CD4-positive, alpha-beta T cell treated with Interleukin-17A for 4 hours (primary cell): ENCODE results near the gene CTSS.
"Not testable (repeated sequence)": the region's sequence is repeated elsewhere in the genome, so short reads cannot be mapped to it uniquely, and the experiment has no call there.

ENCODE experiments used
- DNase-seq: peaks from one replicate; pipeline ENCODE4 v3.0.0-alpha.2; 2020; ENCODE audit warnings: mixed read lengths

The CTSS gene

DNA sequence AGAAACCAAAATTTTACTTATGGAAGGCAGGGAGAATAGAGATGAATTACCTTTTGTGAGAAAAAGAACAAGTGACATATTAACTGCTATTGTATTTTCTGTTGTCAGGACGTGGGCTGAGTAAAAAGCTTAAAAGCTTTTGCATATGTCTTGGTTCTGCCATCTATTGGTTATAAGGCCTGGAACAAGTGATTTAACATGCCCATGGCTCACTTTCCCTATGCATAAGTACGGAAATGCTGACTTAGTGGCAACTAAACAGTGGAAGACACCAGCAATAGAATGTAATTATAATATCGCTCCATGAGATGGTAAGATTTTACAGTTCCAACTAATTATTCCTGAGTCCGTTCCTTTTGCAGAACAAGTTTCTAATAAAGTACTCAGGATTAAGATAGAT, 6.7 kb upstream of the CTSS start:
- DNase-seq, result no peak

DNA sequence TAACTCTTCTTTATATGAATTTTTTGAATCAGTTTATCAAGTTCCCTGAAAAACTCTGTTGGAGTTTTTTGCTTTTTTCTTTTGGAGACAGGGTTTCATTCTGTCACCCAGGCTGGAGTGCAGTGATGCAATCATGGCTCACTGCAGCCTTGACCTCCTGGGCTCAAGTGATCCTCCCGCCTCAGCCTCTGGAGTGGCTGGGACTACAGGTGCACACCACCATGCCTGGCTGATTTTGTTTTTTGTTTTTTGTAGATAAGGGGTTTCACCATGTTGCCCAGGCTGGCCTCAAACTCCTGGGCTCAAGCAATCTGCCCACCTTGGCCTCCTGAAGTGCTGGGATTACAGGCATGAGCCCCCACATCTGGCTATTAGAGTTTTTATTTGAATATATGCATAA, 2.1 kb upstream of the CTSS start:
- not testable (repeated sequence) for DNase-seq

DNA sequence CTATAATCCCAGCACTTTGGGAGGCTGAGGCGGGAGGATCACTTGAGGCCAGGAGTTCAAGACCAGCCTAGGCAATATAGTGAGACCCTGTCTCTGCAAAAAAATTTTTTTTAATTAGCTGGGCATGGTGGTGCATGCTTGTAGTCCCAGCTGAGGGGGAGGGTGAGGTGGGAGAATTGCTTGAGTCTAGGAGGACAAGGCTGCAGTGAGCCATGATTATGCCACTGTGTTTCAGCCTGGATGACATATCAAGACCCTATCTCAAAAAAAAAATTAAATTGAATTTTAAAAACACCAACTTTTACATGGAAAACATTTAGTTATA, 361 bp upstream of the CTSS start:
- DNase-seq, result peak; percentile 3

DNA sequence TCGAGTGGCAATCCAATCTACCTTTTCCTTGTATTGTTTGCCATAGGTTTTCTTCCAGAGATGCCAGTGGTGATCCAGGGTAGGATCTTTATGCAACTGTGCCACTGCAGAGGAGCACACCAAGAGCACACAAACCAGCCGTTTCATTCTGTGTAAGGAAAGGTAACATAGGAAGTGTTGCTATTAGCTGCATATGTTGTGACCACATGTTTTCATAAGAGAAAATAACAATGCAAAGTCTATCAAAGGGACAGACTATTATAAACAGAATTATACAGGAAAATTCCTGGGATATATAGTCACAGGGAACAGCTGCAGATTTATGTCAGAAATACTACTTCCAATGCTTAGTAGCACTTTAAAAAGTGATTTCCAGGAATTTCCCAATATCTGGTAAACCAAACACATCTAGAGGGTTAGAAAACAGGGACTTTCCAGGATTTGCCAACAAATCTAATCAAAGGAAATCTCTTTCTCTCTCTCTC, 919 bp downstream of the CTSS start:
- peak; percentile 6 for DNase-seq

DNA sequence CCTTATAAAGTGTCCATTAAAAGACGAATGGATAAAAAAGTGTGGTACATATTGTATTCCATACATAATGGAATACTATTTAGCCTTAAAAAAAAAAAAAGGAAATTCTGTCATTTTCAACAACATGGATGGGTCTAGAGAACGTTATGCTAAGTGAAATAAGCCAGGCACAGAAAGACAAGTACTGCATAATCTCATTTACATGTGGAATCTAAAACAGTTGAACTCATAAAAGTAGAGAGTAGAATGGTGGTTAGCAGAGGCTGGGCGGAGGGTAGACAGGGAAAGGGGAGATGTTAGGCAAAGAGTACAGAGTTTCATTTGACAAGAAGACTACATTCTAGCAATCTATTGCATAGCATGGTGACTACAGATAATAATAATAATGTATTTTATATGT, 2.6 kb downstream of the CTSS start:
- DNase-seq, result no peak

DNA sequence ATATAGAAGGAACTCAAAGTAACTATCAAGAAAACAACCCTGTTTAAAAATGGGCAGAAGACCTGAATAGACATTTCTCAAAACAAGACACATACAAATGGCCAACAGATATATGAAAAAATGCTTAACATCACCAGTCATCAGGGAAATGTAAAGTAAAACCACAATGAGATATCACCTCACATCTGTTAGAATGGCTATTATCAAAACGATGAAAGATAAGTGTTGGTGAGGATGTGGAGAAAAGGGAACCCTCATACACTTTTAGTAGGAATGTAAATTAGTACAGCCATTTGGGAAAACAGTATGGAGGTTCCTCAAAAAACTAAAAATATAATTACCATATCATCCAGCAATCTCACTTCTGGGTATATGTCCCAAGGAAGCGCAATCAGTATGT, 3.0 kb downstream of the CTSS start:
- no peak for DNase-seq

DNA sequence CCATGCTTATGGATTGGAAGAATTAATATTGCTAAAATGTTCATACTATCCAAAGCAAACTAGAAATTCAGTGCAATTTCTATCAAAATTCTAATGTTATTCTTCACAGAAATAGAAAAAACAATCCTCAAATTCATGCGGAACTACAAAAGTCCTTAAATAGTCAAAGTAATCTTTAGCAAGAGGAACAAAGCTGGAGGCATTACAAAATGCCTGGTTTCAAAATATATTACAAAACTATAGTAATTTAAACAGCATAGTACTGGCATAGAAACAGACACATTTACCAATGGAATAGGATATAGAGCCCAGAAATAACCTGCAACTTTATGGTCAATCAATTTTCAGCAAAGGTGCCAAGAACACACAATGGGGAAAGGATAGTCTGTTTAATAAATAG, 3.8 kb downstream of the CTSS start:
- DNase-seq, result no peak

- DNase-seq, result no peak
Measured at GRCh38 chr1:150760013-150760412, 5.6 kb downstream of the CTSS start.

DNA sequence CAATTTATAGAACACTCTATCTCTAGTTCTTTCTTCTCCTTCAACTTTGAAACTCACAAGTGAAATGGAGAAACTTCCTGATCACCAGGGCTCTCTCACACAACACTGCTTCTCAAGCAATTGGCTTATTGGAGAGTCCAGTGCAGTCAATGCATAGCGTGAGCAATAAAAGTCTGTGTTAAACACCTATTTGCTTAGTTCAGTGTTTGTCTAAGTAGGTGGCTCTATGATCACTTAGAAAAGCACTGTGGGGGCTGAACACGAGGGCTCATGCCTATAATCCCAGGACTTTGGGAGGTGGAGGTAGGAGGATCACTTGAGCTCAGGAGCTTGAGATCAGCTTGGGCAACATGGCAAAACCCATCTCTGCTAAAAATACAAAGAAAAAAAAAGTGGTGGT, 12.2 kb downstream of the CTSS start:
- no peak for DNase-seq

- no peak for DNase-seq
Measured at GRCh38 chr1:150751443-150751842, 14.1 kb downstream of the CTSS start.

DNA sequence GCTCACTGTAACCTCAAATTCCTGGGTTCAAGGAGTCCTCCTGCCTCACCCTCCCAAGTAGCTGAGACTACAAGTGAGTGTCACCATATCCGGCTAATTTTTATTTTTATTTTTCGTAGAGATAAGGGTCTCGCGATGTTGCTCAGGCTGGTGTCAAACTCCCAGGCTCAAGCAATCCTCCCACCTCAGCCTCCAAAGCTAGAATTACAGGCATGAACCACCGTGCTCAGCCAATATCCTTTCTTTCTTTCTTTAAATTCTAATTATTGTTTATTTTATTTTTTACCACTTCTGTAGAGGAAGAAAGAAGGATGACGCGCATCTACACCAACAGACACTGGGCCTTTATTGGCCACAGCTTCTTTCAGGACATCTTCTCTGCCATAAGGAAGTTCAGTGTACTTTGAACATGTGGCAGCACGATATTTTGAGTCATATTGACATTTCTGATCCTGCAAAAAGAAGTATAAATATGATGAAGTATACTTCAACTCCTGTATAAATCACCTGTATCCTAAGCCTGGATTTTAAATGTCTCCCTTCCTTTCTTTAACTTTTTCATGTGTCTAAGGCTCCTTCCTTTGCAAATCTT, 15.8 kb downstream of the CTSS start:
- no peak for DNase-seq

- no peak for DNase-seq
Measured at GRCh38 chr1:150748878-150749719, 16.5 kb downstream of the CTSS start.

DNA sequence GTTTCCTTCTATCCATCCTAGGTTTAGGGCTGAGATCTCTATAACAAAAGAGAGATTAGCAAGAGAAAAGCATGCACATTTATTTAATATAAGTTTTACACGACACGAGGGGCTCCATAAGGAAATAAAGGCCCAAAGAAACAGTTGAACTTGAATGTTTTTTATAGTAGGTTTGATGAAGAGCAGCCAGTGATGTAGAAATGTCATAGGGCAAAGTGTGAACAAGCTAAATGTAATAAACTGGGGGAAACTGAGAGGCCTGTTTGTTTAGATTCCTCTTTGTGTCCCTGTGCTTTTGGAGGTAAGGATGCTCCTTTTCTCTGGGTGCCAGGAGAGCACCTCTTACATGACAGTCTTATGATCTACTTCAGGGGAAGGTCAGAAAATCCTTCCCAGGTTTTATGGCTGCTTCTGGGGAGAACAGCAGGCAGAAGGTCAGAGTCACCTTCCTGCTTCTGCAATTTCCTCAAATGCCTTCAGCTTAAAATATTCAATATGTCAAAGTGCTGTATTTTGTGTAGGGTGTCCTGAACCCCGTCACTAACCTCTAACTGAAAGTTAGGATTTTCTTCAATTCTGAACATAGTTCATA, 35.4 kb downstream of the CTSS start:
- no peak for DNase-seq

- no peak for DNase-seq
Measured at GRCh38 chr1:150724336-150724735, 41.2 kb downstream of the CTSS start.

DNA sequence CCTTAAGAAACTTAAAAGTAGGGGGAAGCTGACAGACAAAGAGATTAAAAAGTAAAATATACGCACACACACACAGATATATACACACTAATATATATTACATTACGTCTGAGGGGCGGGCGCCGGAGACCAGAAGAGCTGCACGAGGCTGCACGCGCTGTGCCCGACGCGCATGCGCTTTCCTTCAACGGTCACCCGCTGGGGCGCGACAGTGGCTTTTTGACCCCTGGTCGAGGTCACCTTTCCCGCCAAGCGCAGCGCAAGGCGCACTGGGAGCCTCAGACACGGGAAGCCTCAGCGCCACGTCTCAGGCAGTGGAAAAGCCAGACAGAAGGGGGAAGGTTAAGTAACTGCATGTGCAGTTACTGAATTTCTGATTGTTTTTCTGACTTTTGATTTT, 44.9 kb downstream of the CTSS start, which contains the start of gene HORMAD1:
Gene HORMAD1 (minus strand): TSS at position 193 of the 400 bp plus-strand sequence. CDS start 1,390 bp downstream, outside the sequence.
- DNase-seq, result no peak

- DNase-seq, result no peak
Measured at GRCh38 chr1:150720098-150720497, 45.5 kb downstream of the CTSS start.

DNA sequence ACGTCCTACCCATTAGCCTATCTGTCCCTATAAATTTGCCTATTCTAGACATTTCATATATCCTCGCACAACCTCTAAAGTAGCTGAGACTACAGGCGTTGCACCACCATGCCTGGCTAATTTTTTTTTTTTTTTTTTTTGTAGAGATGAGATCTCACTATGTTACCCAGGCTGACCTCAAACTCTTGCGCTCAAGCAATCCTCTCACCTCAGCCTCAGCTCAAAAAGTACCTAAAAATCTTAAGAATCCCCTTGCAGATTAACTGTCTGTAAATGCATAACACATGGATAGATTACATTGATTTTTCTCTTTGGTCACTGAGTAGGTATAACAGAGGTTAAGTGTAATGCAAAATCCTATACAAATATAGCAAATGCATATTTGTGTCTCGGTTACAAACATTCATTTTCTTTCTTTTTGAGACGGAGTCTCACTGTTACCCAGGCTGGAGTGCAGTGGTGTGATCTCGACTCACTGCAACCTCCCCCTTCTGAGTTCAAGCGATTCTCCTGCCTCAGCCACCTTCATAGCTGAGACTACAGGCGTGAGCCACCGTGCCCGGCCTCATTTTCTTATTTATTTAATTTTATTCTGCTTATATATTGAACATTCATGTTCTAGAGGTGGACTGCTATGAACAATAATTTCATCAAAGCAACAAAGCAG, 47.2 kb downstream of the CTSS start:
- no peak for DNase-seq

- not testable (repeated sequence) for DNase-seq
Measured at GRCh38 chr1:150709031-150709430, 56.5 kb downstream of the CTSS start.

GRCh38 chr1:150708595-150708994, 57.0 kb downstream of the CTSS start:
- DNase-seq, result no peak

DNA sequence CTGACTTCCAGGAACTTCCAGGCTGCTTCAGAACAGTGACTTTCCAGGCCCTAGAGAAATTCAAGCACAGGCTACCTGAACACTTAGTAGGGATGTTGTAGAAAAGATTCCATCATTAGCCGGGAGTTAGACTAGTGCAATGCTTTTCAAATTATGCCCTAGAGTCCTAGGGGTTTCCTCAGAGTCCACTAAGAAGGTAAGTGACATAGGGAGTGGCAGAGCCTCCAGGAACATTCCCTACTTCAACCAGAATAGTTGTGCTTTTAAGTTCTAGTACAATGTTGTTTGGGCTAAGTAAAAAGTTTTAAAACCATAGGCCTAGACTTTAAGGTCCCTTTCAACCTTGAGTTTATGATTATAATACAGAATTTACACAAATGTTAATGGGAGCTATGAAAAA, 59.5 kb downstream of the CTSS start:
- no peak for DNase-seq

GRCh38 chr1:150703427-150703826, 62.2 kb downstream of the CTSS start:
- no peak for DNase-seq

DNA sequence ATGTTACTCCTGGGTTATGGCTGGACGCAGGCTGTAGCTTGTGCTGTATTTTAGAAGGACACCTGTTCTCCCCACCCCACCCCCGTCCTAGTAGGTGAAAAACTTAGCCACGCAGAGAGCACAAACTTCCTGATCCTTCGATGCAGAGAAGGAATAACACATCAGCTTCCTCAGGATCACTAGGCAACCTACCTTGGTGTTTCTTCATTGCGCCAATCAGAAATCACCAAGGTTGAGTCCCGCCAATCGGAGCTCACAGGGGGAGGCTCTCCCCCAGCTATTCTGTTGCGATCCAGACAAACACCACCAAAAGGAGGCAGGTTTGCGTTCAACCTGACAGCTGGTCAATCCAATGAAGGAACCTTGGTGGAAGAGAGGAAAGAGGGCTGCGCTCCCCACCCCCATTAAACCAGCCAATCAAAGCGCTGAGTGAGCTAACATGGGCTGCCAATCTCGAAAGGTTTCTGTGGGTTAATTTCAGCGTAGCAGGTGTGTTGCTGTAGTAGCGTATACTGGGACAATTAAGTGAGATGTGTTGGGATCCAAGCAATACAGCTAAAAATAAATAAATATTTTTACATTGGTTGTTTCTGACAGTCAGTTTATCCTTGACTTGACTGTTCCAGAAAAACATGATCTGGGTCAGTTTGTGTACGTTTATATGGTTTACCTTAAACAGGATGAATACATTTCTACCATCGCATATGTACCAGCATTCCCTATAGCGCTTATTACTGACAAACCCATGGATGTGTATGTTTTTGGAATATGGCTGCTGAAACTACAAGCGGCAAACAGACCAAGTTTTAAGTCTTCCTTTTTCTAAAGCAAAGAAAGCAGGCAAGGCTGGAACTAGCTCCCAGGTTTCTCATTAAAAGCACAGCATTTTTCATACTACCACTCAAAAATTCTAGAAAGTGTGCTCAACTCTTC, 68.3 kb downstream of the CTSS start, which contains the start of gene GOLPH3L:
Gene GOLPH3L (minus strand): TSS at position 160 of the 933 bp plus-strand sequence. CDS start 2,316 bp downstream, outside the sequence.
- DNase-seq, result peak; percentile 89
